ENCODE results near the gene CRB3. TPM values are rescaled to one million over a fixed set of nuclear protein-coding genes. Genes with fewer than 3 reads are reported as not detected.
A peak's percentile ranks its signal among the peaks of the same experiment; 100 is the strongest.

CRB3 gene
- total RNA-seq, 1 donor from 2014 or later = 57.4 TPM

DNA sequence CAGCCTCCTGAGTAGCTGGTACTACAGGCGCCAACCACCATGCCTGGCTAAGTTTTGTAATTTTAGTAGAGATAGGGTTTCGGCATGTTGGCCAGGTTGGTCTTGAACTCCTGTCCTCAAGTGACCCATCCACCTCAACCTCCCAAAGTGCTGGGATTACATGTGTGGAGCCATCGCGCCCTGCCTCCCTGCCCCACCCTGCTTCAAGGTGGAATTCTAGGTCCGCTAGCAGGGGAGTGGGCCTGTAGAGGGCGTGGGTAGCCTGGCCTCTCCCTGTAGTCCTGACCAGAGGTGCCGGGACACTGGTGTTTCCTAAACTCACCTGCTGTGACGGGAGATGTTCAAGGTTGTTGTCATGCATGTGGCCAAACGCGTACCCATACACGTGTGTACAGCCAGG lies 30.9 kb upstream of the CRB3 start:
- DNase-seq (ENCODE audit: low read depth) = no peak

DNA sequence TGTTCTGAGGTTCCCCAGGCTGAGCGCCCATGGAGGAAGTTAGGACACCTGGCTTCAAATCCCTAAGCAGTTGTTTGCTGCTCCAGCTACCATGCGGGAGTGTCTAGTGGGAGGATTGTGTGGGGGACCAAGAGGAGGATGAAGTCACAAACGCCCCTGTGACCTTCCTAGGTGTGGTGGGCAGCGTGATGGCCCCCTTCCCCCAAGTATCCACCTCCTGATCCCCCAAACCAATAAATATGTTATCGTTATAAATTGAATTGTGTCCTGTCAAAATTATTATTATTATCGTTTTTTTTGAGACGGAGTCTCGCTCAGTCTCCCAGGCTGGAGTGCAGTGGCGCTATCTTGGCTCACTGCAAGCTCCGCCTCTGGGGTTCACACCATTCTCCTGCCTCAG lies 30.4 kb upstream of the CRB3 start, which contains the start of gene SLC25A41:
Gene SLC25A41 (minus strand): TSS at position 101 of the 400 bp plus-strand sequence. CDS start 70 bp downstream, at position 31.
- no peak for DNase-seq (ENCODE audit: low read depth)

DNA sequence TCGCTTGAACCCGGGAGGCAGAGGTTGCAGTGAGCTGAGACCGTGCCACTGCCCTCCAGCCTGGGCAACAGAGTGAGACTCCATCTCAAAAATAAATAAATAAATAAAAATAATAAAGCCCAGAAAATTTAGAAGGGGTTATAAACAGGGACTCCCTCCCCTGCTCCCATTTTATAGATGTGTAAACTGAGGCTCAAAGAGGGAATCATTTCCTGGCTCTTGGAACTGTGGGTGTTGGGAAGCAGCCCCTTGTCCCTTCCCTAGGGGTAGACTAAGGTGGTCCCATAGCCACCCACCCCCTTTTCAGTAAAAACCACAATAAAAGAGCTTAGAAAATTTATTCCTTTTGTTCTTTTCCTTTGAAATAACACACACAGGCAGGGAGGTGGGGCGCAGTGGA lies 24.3 kb upstream of the CRB3 start:
- DNase-seq (ENCODE audit: low read depth) = no peak

DNA sequence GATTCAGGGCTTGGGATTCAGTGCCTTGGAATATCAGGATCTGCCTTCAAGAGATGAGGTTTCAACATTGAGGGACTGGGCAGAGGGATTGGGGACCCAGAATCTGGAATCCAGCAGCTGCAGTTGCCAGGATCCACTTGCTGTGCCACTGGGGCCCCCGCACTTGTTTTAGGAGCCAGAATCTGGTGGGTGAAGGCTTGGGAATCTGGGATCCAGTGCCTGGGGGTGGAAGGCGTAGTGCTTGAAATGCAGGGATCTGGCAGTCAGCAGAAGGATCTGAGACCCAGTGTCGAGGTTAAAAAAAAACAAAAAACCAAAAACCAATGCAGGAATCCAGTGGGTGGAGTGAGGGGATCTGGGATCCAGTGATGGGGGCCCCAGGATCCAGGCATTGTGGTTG lies 23.2 kb upstream of the CRB3 start:
- DNase-seq (ENCODE audit: low read depth) = no peak

DNA sequence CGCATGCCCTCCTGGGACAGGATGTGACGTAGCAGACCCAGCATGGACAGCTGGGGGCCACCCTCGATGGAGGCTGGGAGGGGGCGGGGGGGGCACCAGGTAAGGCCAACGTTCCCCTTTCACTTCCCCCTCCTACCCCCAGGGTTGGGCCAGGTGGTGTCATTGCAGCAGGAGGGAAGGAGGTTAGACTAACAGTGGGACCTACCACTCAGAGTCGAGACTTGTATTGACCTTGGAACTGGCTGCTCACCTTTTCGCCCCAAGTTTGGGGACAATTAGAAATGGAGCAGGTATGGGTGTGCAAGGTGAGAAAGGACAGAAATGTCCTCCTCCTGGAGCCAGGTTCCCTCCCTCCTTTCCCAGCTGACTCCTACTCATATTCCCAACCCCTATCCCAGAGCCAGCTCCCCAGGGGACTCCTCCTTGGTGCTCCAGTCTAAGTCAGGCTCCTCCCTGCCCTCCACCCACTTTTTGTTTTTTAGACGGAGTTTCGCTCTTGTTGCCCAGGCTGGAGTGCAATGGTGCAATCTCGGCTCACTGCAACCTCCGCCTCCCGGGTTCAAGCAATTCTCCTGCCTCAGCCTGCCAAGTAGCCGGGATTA lies 21.9 kb upstream of the CRB3 start:
- no peak for DNase-seq (ENCODE audit: low read depth)

DNA sequence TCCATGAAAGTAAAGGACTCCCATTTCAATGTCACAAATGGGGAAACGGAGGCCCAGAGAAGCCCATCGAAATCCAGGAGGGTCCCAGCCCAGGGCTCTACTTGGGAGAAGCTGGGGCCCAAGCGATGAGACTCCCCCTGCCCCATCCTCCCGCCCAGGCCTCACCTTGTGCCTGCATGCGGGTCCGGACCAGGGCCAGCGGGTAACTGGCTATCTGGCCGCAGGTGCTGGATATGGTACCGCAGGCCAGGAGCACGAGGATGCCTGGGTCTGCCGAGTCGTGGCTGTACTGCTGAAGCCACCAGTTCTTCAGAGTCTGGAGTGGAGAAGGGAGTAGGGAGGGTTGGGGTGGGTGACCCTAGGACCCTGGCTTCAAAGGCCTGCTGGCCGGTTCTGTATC lies 20.1 kb upstream of the CRB3 start:
- no peak for DNase-seq (ENCODE audit: low read depth)

DNA sequence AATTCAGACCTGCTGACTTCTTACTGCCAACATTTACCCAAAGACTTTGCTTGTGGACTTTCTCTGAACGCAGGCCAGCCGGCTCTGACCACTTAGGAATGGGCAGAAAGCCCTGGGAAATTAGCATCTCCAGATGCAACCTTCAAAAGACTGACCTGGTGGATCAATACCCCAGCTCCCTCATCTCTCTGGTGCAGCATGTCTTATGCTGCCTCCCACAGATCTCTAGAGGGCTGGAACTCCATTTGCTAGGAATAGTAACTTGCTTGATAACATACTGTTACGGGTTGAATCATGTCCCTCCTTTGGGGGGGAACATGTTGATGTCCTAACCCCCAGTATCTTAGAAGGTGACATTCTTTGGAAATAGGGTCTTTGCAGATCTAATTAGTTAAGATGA lies 17.6 kb upstream of the CRB3 start:
- DNase-seq (ENCODE audit: low read depth) = no peak

DNA sequence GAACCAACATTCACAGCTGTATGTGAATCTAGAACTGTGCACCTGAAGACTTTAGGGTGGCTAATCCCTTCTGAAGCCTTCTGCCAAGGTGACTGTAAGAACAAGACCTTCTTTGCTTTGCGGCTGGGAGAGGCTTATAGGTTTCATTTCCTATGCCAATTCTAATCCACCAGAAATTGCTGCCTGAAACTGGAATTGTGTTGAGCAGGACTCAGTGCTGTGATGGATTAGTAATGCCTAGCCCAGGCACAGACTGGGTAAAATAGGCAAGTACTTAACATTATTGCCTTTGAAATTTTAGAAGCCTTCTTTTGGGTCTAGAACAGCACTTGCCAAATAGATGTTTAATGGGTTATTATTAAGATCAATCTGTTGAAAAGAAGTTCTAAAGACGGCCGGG lies 16.0 kb upstream of the CRB3 start:
- DNase-seq (ENCODE audit: low read depth) = no peak

DNA sequence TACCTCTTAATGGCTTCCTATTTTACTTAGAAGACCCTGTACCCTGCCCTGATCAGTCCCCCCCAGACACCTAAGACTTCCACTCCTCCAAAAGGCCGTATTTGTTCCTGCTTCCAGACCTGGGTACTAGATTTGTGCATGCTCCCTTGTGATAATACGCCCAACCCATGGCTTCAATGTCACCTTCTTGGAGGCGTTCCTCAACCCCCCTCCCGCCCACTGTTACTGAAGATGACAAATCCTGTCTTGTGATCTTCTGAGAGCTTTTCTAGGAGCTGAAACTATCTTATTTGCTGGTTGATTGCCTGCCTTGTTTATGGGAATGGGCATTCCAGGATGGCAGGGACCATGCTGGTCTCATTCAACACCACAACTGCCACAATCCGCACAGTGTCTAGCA lies 13.9 kb upstream of the CRB3 start:
- no peak for DNase-seq (ENCODE audit: low read depth)

DNA sequence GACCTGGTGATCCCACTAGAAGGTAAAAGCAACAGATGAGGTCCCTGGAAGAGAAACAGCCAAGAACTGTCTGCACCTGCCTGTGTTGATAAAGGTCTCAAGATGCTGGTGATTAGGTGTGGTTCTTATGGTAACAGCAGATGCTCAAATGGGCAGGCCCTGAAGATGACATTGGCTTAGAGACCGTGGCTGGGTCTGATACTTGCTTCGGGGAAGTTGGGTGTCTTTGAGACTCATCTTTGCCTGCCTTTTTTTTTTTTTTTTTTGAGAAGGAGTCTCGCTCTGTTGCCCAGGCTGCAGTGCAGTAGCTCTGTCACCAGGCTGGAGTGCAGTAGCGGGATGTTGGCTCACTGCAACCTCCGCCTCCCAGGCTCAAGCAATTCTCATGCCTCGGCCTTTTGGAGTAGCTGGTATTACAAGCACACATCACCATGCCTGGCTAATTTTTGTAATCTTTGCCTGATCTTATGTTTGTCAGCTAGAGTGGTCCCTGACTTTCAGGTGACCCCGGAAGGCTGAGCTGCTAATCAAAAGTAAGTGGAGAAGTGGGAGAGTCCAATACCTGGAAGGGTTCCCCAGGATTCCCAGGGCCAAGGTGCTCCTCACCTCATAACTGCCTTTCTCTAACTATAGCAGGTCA lies 12.4 kb upstream of the CRB3 start:
- no peak for DNase-seq (ENCODE audit: low read depth)

DNA sequence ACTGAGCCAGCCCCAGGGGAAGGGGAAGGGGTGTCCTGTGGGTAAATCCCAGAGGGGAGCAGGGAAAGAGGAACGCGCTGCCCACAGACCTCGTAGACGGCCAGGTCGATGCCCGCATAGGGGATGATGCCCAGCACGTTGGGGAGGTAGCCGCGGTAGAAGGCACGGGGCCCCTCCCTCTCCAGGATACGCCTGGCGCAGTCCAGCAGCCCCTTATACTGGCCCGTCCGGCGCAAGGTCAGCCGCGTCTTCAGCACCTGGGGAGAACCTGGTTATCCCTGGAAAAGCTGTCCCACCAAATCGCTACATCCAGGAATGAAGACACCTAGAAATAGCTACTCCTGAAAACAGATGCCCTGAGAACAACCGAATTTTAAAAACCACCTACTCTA lies 11.9 kb upstream of the CRB3 start:
- no peak for DNase-seq (ENCODE audit: low read depth)

DNA sequence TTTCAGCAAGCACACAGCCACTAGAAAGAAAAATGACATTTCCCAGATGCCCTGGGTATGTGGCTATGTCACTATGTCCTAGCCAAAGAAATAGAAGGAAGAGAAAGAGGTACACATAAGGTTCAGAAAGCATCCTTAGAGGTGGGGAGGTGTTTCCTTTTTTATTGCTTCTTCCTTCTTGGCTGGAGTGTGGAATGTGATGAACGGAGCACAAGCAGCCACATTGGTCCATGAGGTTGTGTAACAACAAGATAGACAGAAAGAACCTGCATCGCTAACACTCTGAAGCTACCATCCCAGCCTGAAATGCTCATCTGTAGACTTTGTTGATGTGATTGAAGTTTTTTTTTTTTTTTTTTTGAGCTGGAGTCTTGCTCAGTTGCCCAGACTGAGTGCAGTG lies 11.2 kb upstream of the CRB3 start:
- no peak for DNase-seq (ENCODE audit: low read depth)

DNA sequence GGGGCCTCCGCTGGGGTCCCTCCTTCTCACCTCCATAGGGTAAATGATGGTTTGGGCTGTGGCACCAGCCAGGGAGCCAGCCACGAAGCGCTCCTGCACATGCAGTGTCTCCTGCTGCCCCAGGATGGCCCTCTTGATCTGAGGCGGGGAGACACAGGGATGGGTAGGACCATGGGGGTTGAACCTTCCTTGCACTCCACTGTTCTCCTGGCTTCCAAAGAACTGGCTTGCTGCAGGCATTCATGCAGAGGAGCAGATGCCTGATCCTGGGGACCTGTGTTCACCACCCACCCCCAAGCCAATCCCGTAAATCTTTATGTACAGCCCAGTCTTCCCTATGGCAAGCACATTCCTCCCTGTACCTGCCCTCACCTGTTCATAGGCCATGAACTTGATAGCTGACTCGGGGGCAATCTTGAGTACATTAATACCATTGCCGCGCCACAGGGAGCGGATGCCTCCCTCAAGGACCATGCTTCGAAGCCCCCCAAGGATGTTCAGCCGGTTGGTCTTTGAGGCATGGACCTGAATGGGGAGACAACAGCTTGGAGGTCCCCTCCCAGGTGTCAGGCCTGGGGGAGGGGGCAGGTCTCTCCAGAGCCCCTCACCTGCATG lies 10.0 kb upstream of the CRB3 start:
- no peak for DNase-seq (ENCODE audit: low read depth)

DNA sequence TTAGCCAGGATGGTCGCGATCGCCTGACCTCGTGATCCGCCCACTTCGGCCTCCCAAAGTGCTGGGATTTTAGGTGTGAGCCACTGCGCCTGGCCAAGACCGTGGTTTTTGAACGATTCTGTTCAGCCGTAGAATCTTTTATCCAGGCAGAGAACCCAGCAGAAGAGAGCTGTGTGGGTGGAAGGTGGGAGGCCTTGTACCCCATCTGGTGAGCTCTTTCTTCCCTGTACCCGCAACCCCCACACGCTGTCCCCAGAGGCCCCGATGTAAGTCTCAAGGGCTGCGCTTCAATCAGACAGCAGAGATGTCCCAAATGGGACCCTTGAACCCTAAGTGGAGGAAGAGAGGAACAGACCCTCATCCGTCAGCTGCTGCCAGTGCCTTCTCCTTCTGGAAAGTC lies 8.1 kb upstream of the CRB3 start:
- no peak for DNase-seq (ENCODE audit: low read depth)

DNA sequence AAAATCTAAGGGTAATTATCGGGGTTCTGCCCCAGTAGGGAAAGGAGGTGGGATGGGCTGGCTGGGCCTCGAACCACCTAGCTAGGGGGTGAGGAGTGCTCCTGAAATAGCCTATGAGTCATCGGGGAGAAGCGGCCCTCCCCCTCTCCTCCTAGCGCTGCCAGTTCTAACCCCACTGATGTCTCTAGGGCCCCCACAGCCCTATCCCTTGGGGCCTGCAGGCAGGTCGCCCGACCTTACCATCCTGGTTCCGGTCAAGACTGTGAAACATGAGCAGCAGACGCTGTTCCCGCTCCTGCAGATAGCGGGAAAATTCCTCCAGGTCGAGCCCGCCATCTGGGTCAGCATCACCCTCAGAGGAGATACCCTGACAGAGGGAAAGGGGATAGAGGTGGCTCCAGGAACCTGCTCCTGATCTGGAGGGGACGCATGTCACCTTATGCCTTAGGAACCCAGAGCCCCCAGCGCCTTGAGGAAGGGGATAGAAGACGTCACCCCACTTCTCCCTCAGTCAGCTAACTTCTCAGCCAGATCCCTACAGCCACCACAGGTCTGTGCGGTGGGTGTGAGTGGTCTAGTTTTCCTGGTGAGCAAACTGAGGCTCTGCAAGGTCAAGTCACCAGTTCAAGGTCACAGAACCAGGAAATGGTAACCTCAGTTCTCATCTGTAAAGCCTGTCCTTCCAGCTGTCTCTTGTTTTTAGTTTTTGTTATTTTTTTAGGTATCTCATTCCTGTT lies 5.9 kb upstream of the CRB3 start:
- DNase-seq (ENCODE audit: low read depth) = no peak

DNA sequence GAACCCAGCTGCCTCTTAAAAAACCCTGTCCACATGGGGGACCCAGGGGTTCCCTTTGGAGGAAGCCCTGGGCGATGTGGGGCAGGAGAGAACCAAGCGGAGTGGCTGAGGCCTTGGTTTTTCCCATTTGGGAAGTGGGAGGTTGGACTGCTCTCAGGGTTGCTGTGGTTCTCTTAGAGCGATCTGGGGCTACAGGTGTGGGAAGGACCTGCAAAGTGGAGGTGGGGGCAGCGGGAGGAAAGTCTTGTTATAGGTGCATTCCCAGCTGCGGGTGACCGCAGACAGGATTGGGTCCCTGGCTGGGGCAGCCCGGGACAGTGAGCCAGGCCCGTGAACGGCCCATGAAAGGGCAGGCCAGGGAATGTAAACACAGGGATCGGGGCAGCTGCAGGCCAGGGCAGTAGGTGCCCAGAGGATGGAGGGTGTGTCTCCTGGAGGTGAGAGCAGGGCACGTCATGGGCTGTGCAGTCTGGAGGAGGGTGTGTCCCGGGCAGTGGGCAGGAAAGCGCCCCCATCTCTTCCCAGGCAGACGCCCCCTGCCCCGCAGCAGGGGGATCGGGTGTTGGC lies 5.3 kb upstream of the CRB3 start:
- DNase-seq (ENCODE audit: low read depth) = no peak

DNA sequence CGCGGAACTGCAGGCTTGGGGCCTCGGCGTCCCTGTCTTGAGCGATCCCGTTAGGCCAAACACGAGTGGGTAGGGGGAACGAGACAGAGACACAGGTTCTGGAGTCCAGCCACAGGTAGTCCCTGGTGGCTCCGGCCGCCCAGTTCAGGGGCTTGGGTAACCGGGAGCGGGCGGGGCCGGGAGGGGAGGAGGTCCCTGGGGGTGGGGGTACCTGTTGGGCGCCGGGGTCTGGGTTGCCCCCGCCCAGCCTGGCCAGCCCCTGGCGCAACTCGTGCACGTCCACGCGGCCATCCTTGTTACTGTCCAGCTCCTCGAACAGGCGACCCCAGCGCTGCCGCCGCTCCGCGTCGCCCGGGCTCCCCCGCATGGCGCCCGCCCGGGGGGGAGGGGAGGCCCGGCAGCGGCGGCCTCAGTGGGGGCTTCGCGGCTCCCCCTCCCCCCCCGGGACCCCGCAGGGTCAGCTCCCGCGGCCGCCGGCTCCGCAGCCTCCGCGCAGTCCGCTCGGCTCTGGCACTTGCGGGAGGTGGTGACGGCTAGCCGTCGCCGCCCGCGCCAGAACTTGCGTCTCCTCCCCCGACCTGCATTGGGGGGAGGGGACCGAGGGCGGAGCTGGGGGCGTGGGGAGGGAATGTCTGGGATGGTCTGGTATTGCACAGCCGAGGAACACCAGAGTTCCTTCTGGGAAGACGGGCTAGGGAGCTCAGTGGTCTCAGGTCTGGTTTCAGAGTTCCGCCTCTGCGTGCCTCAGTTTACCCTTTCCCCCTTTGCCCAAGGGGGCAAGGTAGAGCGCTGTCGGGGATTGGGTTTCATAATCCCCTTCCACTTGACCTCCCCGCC lies 4.6 kb upstream of the CRB3 start, which contains the start of gene SLC25A23:
Gene SLC25A23 (minus strand): TSS at position 531 of the 837 bp plus-strand sequence. CDS start 164 bp downstream, at position 367.
- peak; percentile 49 for DNase-seq (ENCODE audit: low read depth)

DNA sequence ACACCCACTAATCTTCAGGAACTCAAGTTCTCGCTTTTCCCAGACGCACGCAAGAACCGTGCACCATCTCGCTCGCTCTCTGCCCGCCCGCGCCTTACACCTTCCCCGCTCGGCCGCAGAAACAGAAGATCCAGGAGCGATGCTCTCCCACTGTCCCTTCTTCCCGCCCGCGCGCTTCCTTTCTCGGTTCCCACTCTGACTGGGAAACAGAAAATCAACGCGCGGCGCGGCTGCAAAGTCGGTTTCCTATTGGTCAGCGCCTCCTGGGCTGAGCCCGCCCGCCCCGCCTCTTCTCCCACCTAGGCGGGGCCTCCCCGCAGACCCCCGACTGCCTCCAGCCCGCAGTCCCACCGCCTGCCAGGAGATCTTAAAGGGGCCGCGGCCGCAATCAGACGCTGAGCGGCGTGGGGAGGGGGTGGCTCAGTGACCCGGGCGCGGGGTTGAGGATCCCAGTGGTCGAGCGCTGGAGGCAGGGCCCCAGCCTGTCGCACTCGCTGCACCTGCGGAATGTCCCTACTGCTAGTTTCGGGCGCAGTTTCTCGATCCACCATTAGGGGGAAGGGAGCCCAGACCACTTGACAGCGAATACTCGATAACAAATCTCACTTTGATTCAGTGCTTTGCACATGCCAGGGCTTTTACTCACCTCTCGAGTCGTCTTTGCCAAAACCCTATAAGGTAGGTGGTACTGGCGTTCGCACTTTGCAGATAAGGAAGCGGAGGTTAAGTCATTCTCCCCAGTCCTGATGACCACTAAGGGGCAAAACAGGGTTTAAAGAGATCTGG lies 3.8 kb upstream of the CRB3 start:
- DNase-seq (ENCODE audit: low read depth) = peak; percentile 94

DNA sequence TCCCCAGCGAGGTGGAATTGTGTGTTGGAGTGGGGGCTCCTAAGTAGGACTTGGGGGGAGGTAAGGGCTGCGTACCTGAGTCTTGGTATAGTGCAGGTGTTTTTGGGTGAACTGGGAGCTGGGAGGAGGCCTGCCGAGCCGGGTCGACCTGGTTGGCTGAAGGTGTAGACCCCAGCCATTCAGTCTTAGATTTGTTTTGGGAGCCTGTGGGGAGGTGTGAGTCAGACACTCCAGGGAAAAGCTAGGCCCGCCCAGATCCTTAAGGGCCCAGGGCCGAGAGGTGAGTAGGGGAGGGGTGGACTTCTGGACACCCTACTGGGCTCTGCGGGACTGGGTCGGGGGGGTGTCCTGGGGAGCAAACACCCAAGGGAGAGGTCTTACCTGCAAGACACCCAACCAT lies 935 bp downstream of the CRB3 start:
- peak; percentile 14 for DNase-seq (ENCODE audit: low read depth)

DNA sequence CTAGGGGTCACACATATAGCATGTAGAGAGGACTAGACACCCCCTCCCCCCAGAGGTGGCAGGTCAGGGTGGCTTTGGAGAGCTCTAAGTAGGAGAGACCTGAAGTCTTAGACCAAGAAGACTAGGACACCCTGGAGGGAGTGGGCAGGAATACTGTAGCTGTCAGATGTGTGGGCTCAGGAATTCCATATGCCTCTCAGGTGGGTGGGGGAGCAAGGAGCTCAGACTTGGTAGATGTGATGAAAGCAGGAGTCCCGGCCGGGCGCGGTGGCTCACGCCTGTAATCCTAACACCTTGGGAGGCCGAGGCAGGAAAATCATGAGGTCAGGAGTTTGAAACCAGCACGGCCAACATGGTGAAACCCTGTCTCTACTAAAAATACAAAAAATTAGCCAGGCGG lies 1.6 kb downstream of the CRB3 start:
- no peak for DNase-seq (ENCODE audit: low read depth)

Data from renal cortical epithelial cell (primary cell).